Measurements from ENCODE around the gene PRELID2.
A peak's percentile ranks its signal among the peaks of the same experiment; 100 is the strongest.
"Not testable (repeated sequence)": the region's sequence is repeated elsewhere in the genome, so short reads cannot be mapped to it uniquely, and the experiment has no call there.

Gene PRELID2

GRCh38 chr5:145834917-145835847 lies at the start of gene PRELID2:
Gene PRELID2 (minus strand): TSS chr5:145835342. CDS start chr5:145835251, 91 bp downstream.
- DNase-seq = peak in 53 of 56 donors; percentile 15 to 83 (median 56)

GRCh38 chr5:145874765-145875164 lies 39.6 kb upstream of the PRELID2 start:
- no peak for DNase-seq

- no peak for DNase-seq
Measured at GRCh38 chr5:145872914-145873313, 37.8 kb upstream of the PRELID2 start, which contains the start of gene GRXCR2. Gene GRXCR2 (minus strand): TSS chr5:145873014. CDS start chr5:145872968, 46 bp downstream.

GRCh38 chr5:145872486-145872885 lies 37.3 kb upstream of the PRELID2 start:
- DNase-seq = no peak

GRCh38 chr5:145869753-145870152 lies 34.6 kb upstream of the PRELID2 start:
- no peak for DNase-seq

GRCh38 chr5:145867806-145868205 lies 32.7 kb upstream of the PRELID2 start:
- DNase-seq = no peak

GRCh38 chr5:145864432-145864831 lies 29.3 kb upstream of the PRELID2 start:
- not testable (repeated sequence) for DNase-seq

GRCh38 chr5:145863003-145863402 lies 27.9 kb upstream of the PRELID2 start:
- no peak for DNase-seq

GRCh38 chr5:145859897-145860296 lies 24.8 kb upstream of the PRELID2 start:
- DNase-seq = no peak

- DNase-seq = no peak
Measured at GRCh38 chr5:145859453-145859852, 24.3 kb upstream of the PRELID2 start.

- DNase-seq = no peak
Measured at GRCh38 chr5:145858959-145859358, 23.8 kb upstream of the PRELID2 start.

GRCh38 chr5:145856285-145856818 lies 21.2 kb upstream of the PRELID2 start:
- peak in 16 of 56 donors; percentile 1 to 17 (median 5) for DNase-seq

- no peak for DNase-seq
Measured at GRCh38 chr5:145855763-145856267, 20.7 kb upstream of the PRELID2 start.

- no peak for DNase-seq
Measured at GRCh38 chr5:145854651-145855258, 19.6 kb upstream of the PRELID2 start.

- DNase-seq = no peak
Measured at GRCh38 chr5:145853781-145854376, 18.7 kb upstream of the PRELID2 start.

- no peak for DNase-seq
Measured at GRCh38 chr5:145852990-145853389, 17.8 kb upstream of the PRELID2 start.

- no peak for DNase-seq
Measured at GRCh38 chr5:145848854-145849253, 13.7 kb upstream of the PRELID2 start.

GRCh38 chr5:145847499-145848497 lies 12.7 kb upstream of the PRELID2 start:
- DNase-seq = no peak

GRCh38 chr5:145846081-145846480 lies 10.9 kb upstream of the PRELID2 start:
- DNase-seq = no peak

- no peak for DNase-seq
Measured at GRCh38 chr5:145841299-145841698, 6.2 kb upstream of the PRELID2 start.

Measured in amygdala (tissue), 56 donors.